HEK293 (cell line): ENCODE data around the gene AUH.
A peak's percentile ranks its signal among the peaks of the same experiment; 100 is the strongest.

ENCODE experiments used
- CTCF ChIA-PET: fragments of 350-600 bp; formaldehyde crosslinking; extraction: SDS; loops from one replicate; lab custom pipeline; 2021; ENCODE audit warnings: antibody characterized with exemption; lab: Yijun Ruan, JAX
- POLR2A ChIA-PET: fragments of 300-600 bp; formaldehyde crosslinking; extraction: SDS; loops from one replicate; lab custom pipeline; 2020; ENCODE audit warnings: antibody characterized with exemption, inconsistent platforms; lab: Yijun Ruan, JAX
- H3K27ac ChIP-seq: fragments of 200-500 bp; sonication (Bioruptor generic); 2 replicates; pipeline ENCODE4 v1.5.1; 2014; ENCODE audit warnings: low read depth, low read length, control low read depth, inconsistent platforms; ENCODE audit errors: extremely low read depth
- H3K36me3 ChIP-seq, 2 experiments: fragments of 200-500 bp in 1 of 2; sonication (Bioruptor generic) in 1 of 2; 1 replicate in 1 of 2; 2 replicates in 1 of 2; pipeline ENCODE4 v1.5.1; 2014 to 2017; ENCODE audit warnings: inconsistent platforms in 2 of 2, low read length in 2 of 2; ENCODE audit not compliant: control insufficient read depth in 2 of 2, insufficient read depth in 1 of 2
- H3K4me1 ChIP-seq: fragments of 200-500 bp; sonication (Bioruptor generic); 2 replicates; pipeline ENCODE4 v1.5.1; 2014; ENCODE audit warnings: mild to moderate bottlenecking, low read length, inconsistent platforms; ENCODE audit not compliant: control insufficient read depth, insufficient read depth
- H3K4me3 ChIP-seq: 2 replicates; pipeline ENCODE4 v1.5.1; 2011; ENCODE audit warnings: low read depth, mild to moderate bottlenecking, control low read depth, low read length, moderate library complexity
- H3K9me3 ChIP-seq: fragments of 200-500 bp; sonication (Bioruptor generic); 2 replicates; pipeline ENCODE4 v1.5.1; 2014; ENCODE audit warnings: low read depth, low read length, inconsistent platforms; ENCODE audit not compliant: control insufficient read depth, insufficient read depth
- CTCF ChIP-seq: fragments of 450-650 bp; formaldehyde crosslinking; IDR thresholded peaks from 2 replicates; pipeline ENCODE4 v1.5.1; 2016; ENCODE audit warnings: missing biosample characterization, missing genetic modification characterization
- GLIS1 ChIP-seq: fragments of 450-650 bp; formaldehyde crosslinking; IDR thresholded peaks from 2 replicates; pipeline ENCODE4 v1.5.1; 2016; ENCODE audit warnings: missing biosample characterization, missing genetic modification characterization
- GLIS2 ChIP-seq: fragments of 450-650 bp; formaldehyde crosslinking; IDR thresholded peaks from 2 replicates; pipeline ENCODE4 v1.5.1; 2016; ENCODE audit warnings: missing biosample characterization, missing genetic modification characterization
- INSM2 ChIP-seq: fragments of 450-650 bp; formaldehyde crosslinking; IDR thresholded peaks from 2 replicates; pipeline ENCODE4 v1.5.1; 2016; ENCODE audit warnings: missing biosample characterization, missing genetic modification characterization
- PRDM6 ChIP-seq: fragments of 450-650 bp; formaldehyde crosslinking; IDR thresholded peaks from 2 replicates; pipeline ENCODE4 v1.5.1; 2017; ENCODE audit warnings: missing biosample characterization, missing genetic modification characterization
- ZBTB17 ChIP-seq: fragments of 450-650 bp; formaldehyde crosslinking; IDR thresholded peaks from 2 replicates; pipeline ENCODE4 v1.5.1; 2016; ENCODE audit warnings: missing biosample characterization, missing genetic modification characterization
- ZFHX2 ChIP-seq: fragments of 450-650 bp; formaldehyde crosslinking; conservative IDR thresholded peaks from 2 replicates; pipeline ENCODE4 v1.5.1; 2016; ENCODE audit warnings: missing biosample characterization, missing genetic modification characterization
- ZFP37 ChIP-seq: fragments of 450-650 bp; formaldehyde crosslinking; IDR thresholded peaks from 2 replicates; pipeline ENCODE4 v1.5.1; 2016; ENCODE audit warnings: missing biosample characterization, missing genetic modification characterization
- ZNF146 ChIP-seq: fragments of 450-650 bp; formaldehyde crosslinking; IDR thresholded peaks from 2 replicates; pipeline ENCODE4 v1.5.1; 2016; ENCODE audit warnings: missing biosample characterization, missing genetic modification characterization
- ZNF157 ChIP-seq: fragments of 450-650 bp; formaldehyde crosslinking; IDR thresholded peaks from 2 replicates; pipeline ENCODE4 v1.5.1; 2016; ENCODE audit warnings: missing biosample characterization, missing genetic modification characterization
- ZNF24 ChIP-seq: fragments of 450-650 bp; formaldehyde crosslinking; IDR thresholded peaks from 2 replicates; pipeline ENCODE4 v1.5.1; 2016; ENCODE audit warnings: missing biosample characterization, missing genetic modification characterization
- ZNF416 ChIP-seq: fragments of 450-650 bp; formaldehyde crosslinking; IDR thresholded peaks from 2 replicates; pipeline ENCODE4 v1.5.1; 2016; ENCODE audit warnings: missing biosample characterization, missing genetic modification characterization
- ZNF423 ChIP-seq: fragments of 450-650 bp; formaldehyde crosslinking; IDR thresholded peaks from 2 replicates; pipeline ENCODE4 v1.5.1; 2016; ENCODE audit warnings: missing biosample characterization, missing genetic modification characterization
- ZNF473 ChIP-seq: fragments of 450-650 bp; formaldehyde crosslinking; IDR thresholded peaks from 2 replicates; pipeline ENCODE4 v1.5.1; 2017; ENCODE audit warnings: missing biosample characterization, missing genetic modification characterization
- ZNF530 ChIP-seq: fragments of 450-650 bp; formaldehyde crosslinking; IDR thresholded peaks from 2 replicates; pipeline ENCODE4 v1.5.1; 2016; ENCODE audit warnings: low read depth, missing biosample characterization, missing genetic modification characterization
- ZNF544 ChIP-seq: fragments of 450-650 bp; formaldehyde crosslinking; IDR thresholded peaks from 2 replicates; pipeline ENCODE4 v1.5.0; 2017; ENCODE audit warnings: missing biosample characterization, missing genetic modification characterization
- ZNF623 ChIP-seq: fragments of 450-650 bp; formaldehyde crosslinking; IDR thresholded peaks from 2 replicates; pipeline ENCODE4 v1.5.1; 2016; ENCODE audit warnings: missing biosample characterization, missing genetic modification characterization
- ZNF629 ChIP-seq: fragments of 450-650 bp; formaldehyde crosslinking; IDR thresholded peaks from 2 replicates; pipeline ENCODE4 v1.5.1; 2017; ENCODE audit warnings: missing biosample characterization, missing genetic modification characterization
- ZNF791 ChIP-seq: fragments of 450-650 bp; formaldehyde crosslinking; IDR thresholded peaks from 2 replicates; pipeline ENCODE4 v1.5.1; 2016; ENCODE audit warnings: missing biosample characterization, missing genetic modification characterization
- TF ChIP-seq, protein P1 (sequence below): fragments of 450-650 bp; formaldehyde crosslinking; IDR thresholded peaks from 2 replicates; pipeline ENCODE4; 2016; ENCODE audit warnings: missing biosample characterization, missing genetic modification characterization

Gene AUH

GRCh38 chr9:91212596-91213243 lies 149.0 kb downstream of the AUH start:
- no peaks in the 10 kb centered on the region for H3K9me3 ChIP-seq
- TF ChIP-seq ZNF416 (tag by site-specific recombination) (no peak), ZNF24 (tag by site-specific recombination) (no peak), ZFP37 (tag by site-specific recombination) (no peak), ZNF623 (tag by site-specific recombination) (no peak), ZNF629 (tag by site-specific recombination) (no peak)
- TF ChIP-seq, protein P1, sequence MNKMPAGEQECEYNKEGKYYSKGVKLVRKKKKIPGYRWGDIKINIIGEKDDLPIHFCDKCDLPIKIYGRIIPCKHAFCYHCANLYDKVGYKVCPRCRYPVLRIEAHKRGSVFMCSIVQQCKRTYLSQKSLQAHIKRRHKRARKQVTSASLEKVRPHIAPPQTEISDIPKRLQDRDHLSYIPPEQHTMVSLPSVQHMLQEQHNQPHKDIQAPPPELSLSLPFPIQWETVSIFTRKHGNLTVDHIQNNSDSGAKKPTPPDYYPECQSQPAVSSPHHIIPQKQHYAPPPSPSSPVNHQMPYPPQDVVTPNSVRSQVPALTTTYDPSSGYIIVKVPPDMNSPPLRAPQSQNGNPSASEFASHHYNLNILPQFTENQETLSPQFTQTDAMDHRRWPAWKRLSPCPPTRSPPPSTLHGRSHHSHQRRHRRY (tag by site-specific recombination) = no peak
- POLR2A ChIA-PET = no interaction called here
- peaks cover 0 to 5% of the 10 kb centered on the region in 2 experiments; a peak in 1 of 3 replicates for H3K36me3 ChIP-seq
- no peak overlapping the region for H3K27ac ChIP-seq
- CTCF ChIA-PET = interaction anchor here (0.6 kb wide), 1 partner anchor 13 kb away, joined by 3 read pairs; no protein-coding TSS in a partner anchor
- H3K4me3 ChIP-seq = no peak overlapping the region
- no peaks in the 10 kb centered on the region for H3K4me1 ChIP-seq

DNA sequence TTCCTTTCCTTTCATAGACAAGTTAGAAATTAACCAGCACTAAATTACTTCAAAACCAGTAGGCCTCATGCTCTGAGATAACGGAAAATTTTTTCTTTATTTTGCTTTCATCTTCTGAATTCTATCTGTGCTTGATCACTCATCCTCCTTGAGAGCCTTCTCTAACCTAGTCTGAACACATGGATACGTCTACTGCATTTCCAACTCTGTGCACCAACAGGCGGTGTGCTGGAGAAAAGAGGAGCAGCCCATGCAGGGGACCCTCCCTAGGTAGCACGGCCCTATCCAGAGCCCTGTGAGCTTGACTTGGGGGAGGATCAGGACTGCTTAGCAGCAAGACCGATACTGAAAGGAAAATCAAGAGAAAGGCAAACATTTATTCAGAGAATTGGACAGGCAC lies 149.8 kb downstream of the AUH start:
- no peaks in the 10 kb centered on the region for H3K4me1 ChIP-seq

DNA sequence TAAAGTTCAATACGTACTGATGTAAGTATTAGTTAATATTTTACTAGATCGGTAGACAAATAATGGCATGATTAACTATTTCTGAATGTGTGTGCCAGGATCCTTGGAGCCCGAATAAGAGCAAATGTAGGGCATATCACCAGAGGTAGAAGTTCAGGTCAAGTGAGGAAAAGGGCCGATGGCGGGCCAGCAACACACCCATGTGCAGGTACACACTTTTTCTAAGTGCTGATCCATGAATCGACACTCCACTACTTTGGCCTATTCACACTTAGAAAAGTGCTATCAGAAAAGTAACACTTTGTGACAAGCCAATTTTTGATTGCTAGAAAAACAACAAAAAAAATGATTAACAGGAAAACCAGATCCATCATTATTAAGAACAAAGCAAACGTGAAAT lies 150.3 kb downstream of the AUH start:
- Histone ChIP-seq H3K36me3 (no peaks in the 10 kb centered on the region), H3K9me3 (no peaks in the 10 kb centered on the region), H3K4me1 (no peaks in the 10 kb centered on the region), H3K4me3 (no peak overlapping the region), H3K27ac (no peak overlapping the region)
- no peak for TF ChIP-seq PRDM6 (tag by site-specific recombination)
- TF ChIP-seq ZNF146 (tag by site-specific recombination) = no peak
- no peak for TF ChIP-seq ZNF423 (tag by site-specific recombination)
- 0 out of 2 replicates have a peak, but pooled peaks have one; percentile 44 for TF ChIP-seq ZBTB17
- ChIA-PET CTCF (no interaction called here), POLR2A (no interaction called here)

More for the DNA sequence above, 149.8 kb downstream of the AUH start:
- TF ChIP-seq ZNF544 (tag by site-specific recombination) = no peak
- no peak for TF ChIP-seq ZNF157 (tag by site-specific recombination)
- no peak for TF ChIP-seq ZFHX2
- TF ChIP-seq CTCF (tag by site-specific recombination) = no peak
- no peak for TF ChIP-seq GLIS2 (tag by site-specific recombination)
- no peak for TF ChIP-seq GLIS1 (tag by site-specific recombination)
- TF ChIP-seq ZNF473 (tag by site-specific recombination) = no peak
- TF ChIP-seq INSM2 = no peak
- no peak for TF ChIP-seq ZNF530 (tag by site-specific recombination)
- no peak for TF ChIP-seq ZNF791 (tag by site-specific recombination)
- ChIA-PET POLR2A (no interaction called here), CTCF (no interaction called here)
- no peaks in the 10 kb centered on the region for H3K36me3 ChIP-seq
- H3K4me3 ChIP-seq = no peak overlapping the region
- H3K27ac ChIP-seq = no peak overlapping the region
- H3K9me3 ChIP-seq = no peaks in the 10 kb centered on the region
